GM23248 (cell line): Measurements from ENCODE around the gene MPPE1.

Source experiments
- EZH2 ChIP-seq: fragments of 200-600 bp; sonication (generic); IDR thresholded peaks from 2 replicates; pipeline ENCODE4 v1.6.1; 2018; ENCODE audit warnings: antibody characterized with exemption, mild to moderate bottlenecking; ENCODE audit not compliant: insufficient read depth, poor library complexity, severe bottlenecking
- EZH2phosphoT487 ChIP-seq: fragments of 200-600 bp; sonication (generic); IDR thresholded peaks from 2 replicates; pipeline ENCODE4 v1.6.1; 2018; ENCODE audit warnings: antibody characterized with exemption, moderate library complexity, mild to moderate bottlenecking, low read depth; ENCODE audit not compliant: insufficient read depth

DNA sequence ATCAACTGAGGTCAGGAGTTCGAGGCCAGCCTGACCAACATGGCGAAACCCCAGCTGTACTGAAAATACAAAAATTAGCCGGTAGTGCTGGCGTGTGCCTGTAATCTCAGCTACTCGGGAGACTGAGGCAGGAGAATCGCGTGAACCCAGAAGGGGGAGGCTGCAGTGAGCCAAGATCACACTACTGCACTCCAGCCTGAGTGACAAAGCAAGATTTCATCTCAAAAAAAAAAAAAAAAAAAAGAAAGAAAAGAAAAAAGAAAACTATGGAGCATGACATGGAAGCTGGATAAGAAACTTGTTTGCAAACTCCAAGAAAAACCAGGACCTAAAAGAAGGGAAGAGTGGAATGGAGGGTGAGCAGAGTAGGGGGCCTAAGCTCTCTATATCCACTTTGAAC is 58.8 kb downstream of the MPPE1 start:
- TF ChIP-seq EZH2 = no peak
- no peak for TF ChIP-seq EZH2phosphoT487
